Retina (tissue), 1 donor: ENCODE results near the gene WIF1.

Source experiments
- DNase-seq: peaks from one replicate; pipeline ENCODE4 v3.0.0-alpha.2; 2016

The WIF1 gene

DNA sequence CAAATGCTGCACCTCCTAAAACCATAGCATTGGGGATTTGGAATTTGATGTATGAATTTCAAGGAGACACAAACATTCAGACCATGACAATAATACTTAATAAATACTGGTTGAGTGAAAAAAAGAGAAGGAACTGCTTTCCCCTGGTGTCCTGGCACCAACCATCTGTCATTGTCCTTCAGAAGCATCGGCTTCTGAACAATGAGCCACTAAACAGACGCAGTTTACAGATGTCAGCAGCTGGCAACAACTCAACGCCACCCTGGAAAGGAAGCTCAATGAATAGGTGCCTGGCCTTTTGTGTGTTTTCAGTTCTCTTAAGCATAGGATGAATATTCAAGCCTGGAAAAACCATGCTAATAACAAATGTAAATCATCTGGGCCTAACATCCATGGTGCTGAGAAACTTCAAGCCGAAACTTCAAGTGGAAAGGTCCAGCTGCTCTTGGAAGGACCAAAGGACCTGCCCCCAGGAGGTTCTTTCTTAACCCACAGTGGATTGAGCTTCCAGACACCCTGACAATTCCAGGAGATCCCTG lies 101.3 kb downstream of the WIF1 start:
- DNase-seq: no peak

DNA sequence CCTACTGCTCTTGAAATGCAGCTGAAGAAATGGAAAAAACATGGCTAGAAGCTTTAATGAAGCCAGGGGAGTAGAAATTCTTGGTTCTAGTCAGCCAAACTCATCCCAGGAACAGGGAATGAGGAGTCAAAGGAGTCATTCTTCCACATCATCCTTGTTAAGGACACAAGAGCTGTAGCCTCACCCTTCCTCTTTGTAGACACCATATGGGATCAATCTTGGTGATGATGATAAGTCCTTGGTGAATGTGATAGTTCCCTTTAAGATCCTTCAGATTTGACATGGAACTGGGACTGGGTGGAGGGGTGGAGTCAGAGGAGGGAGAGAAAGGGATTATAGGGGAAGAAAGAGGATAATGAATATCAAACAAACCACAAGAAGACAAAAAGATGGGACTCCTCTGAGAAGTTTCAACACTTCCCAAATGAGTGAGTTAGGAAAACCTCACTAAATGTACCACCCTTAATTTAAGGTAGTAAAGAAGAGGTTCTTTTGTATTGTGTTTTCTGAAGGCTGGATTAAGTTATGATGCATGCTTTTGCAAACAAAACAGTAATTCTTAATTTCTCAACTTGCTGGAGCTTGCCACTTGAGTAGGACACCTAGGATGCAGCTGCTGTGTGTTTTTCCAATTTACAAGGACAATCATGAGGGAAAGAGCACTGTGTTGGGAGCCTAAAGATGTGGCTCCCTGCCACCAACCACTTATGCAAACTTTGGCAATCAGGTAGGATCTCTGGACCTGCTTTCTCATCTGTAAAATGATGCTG lies 104.0 kb downstream of the WIF1 start:
- DNase-seq: no peak

DNA sequence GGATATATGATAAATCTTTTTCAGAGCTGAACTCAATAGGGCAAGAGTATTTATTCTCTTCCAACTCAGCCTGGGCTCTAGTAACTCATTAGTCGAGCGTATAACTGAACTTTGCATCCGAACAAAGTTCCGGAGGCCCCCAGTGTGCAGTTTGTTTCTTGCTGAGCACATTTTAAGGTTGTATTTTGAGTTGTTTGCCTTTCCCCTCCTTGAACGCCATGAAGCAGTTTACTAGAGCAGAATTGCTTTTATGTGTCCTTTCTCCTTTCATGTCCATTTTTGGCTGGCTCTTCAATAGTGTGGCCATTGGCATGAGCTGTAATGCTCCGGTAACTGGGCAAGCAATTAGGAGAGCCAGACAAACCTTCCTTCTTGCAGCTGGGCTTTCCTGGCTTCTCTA lies 105.3 kb downstream of the WIF1 start:
- DNase-seq: no peak

DNA sequence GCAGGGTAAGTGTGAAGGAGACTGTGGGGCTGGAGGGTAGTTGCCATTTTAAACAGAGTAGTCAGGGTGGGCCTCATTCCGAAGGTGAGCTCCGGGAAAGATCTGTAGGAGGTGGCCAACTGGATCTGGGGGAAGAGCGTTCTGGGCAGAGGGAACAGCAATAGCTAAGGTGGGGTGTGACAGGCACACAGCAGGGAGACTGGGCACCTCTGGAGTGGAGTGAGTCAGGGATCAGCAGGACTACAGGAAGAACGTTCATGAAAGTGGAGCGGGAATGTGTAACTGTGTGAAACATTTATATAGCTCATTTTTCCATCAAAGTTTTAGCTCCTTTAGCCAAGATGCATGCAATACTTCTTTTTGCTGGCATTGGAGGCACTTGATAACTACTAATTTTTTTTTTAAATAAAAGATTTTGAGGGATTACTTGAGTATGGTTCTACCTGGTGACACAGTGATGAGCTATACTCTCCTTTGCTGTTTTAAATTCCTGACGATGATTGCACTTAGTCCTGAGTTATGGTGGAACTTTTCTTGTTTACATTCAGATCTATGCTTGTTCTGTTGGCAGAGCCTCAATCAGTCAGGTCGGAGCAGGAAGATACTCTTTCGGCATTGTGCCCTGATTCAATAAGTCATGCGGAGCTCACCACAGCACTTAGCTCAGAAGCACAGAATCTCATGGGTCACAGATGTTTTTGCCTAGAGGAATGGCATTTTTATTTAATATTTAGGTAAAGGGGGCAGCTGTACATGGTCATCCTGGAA lies 106.4 kb downstream of the WIF1 start:
- DNase-seq: no peak

DNA sequence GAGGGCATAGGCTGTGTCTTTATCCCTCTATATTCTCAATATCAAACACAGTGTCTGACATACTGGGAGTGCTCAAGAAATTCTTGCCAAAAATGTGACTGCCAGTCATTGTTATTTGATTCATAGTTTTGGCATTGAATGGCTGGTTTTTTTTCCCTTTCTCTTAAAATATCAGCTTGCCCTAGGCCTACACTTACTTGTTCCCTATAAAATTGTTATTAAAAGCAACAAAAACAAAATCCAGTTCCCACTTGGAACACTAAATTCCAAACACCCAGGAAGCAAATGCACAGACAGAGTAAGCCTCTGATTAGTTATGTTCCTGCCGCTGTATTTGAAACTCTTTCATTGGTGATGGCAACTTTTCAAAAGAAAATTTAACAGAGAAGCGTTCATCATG lies 110.7 kb downstream of the WIF1 start:
- DNase-seq: no peak

DNA sequence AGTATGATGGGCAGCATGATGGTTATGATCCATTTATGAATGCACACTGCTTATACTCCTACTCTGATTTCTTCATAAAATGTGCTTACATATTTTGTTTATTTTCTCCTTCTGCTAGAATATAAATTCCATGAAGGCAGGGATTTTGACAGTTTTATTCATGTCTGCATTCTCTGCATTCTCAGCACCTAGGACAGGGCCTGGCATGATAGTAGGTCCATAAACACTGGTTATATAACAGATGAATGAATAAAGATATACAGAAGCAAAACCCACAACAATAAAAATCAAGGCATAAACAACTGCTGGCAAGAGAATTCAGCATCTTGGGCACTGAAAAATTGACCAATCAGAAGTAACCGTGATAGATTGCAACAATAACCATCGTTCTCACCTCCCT lies 115.4 kb downstream of the WIF1 start:
- DNase-seq: no peak

DNA sequence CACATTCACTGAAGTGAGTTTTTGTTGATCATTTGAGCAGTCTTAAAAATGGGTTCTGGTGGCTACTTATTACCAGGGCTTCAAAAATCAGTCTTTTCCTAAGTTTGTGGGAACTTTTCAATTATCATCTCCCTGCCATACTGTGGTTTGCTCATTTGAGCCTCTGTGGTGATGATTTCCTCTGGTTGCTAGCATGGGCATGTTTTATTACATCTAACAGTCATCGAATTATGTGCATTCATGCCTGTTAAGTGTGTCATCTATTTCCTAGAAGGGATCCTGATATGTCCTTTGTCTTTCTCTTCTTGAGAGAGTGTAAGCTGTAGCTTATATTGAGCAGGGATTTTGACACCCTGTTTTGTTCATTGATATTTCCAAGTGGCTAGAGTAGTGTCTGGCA lies 116.8 kb downstream of the WIF1 start:
- no peak for DNase-seq
